ENCODE data around the gene TOM1L1. TPM values are rescaled to one million over a fixed set of nuclear protein-coding genes. Genes with fewer than 3 reads are reported as not detected.
A peak's percentile ranks its signal among the peaks of the same experiment; 100 is the strongest.

Gene TOM1L1
- total RNA-seq, 1 experiment from 2014 or later, result 35.2 TPM

GRCh38 chr17:54888981-54889380, 11.7 kb upstream of the TOM1L1 start:
- in situ Hi-C loops (cut with HindIII; ENCODE audit: low pct_unique_long_range_greater_than_20kb, low sequenced_read_pairs), result no loop called here
- no peak for DNase-seq (ENCODE audit: low read depth)

GRCh38 chr17:54891176-54891821, 9.4 kb upstream of the TOM1L1 start:
- peak; percentile 54 for DNase-seq (ENCODE audit: low read depth)
- in situ Hi-C loops (cut with HindIII; ENCODE audit: low pct_unique_long_range_greater_than_20kb, low sequenced_read_pairs), result no loop called here

- no peak for DNase-seq (ENCODE audit: low read depth)
- in situ Hi-C loops (cut with HindIII; ENCODE audit: low pct_unique_long_range_greater_than_20kb, low sequenced_read_pairs), result no loop called here
Observed at GRCh38 chr17:54892360-54892759, 8.3 kb upstream of the TOM1L1 start.

GRCh38 chr17:54898576-54898975, 2.1 kb upstream of the TOM1L1 start:
- DNase-seq (ENCODE audit: low read depth), result no peak

GRCh38 chr17:54899201-54899600, 1.5 kb upstream of the TOM1L1 start:
- in situ Hi-C loops (cut with HindIII; ENCODE audit: low pct_unique_long_range_greater_than_20kb, low sequenced_read_pairs), result no loop called here
- no peak for DNase-seq (ENCODE audit: low read depth)

More at GRCh38 chr17:54898576-54898975, 2.1 kb upstream of the TOM1L1 start:
- in situ Hi-C loops (cut with HindIII; ENCODE audit: low pct_unique_long_range_greater_than_20kb, low sequenced_read_pairs), result no loop called here

GRCh38 chr17:54899721-54900456, 763 bp upstream of the TOM1L1 start:
- no peak for DNase-seq (ENCODE audit: low read depth)
- in situ Hi-C loops (cut with HindIII; ENCODE audit: low pct_unique_long_range_greater_than_20kb, low sequenced_read_pairs), result no loop called here

- DNase-seq (ENCODE audit: low read depth), result peak; percentile 65
- in situ Hi-C loops (cut with HindIII; ENCODE audit: low pct_unique_long_range_greater_than_20kb, low sequenced_read_pairs), result no loop called here
Observed at GRCh38 chr17:54901230-54901822, 674 bp downstream of the TOM1L1 start.

GRCh38 chr17:54902017-54902416, 1.4 kb downstream of the TOM1L1 start:
- no peak for DNase-seq (ENCODE audit: low read depth)
- in situ Hi-C loops (cut with HindIII; ENCODE audit: low pct_unique_long_range_greater_than_20kb, low sequenced_read_pairs), result no loop called here

GRCh38 chr17:54902611-54903010, 2.0 kb downstream of the TOM1L1 start:
- in situ Hi-C loops (cut with HindIII; ENCODE audit: low pct_unique_long_range_greater_than_20kb, low sequenced_read_pairs), result no loop called here
- no peak for DNase-seq (ENCODE audit: low read depth)

- peak; percentile 79 for DNase-seq (ENCODE audit: low read depth)
- in situ Hi-C loops (cut with HindIII; ENCODE audit: low pct_unique_long_range_greater_than_20kb, low sequenced_read_pairs), result no loop called here
Observed at GRCh38 chr17:54903375-54903774, 2.7 kb downstream of the TOM1L1 start.

- in situ Hi-C loops (cut with HindIII; ENCODE audit: low pct_unique_long_range_greater_than_20kb, low sequenced_read_pairs), result no loop called here
- no peak for DNase-seq (ENCODE audit: low read depth)
Observed at GRCh38 chr17:54906683-54907082, 6.0 kb downstream of the TOM1L1 start.

- DNase-seq (ENCODE audit: low read depth), result no peak
- in situ Hi-C loops (cut with HindIII; ENCODE audit: low pct_unique_long_range_greater_than_20kb, low sequenced_read_pairs), result no loop called here
Observed at GRCh38 chr17:54907376-54907775, 6.7 kb downstream of the TOM1L1 start.

GRCh38 chr17:54909766-54910165, 9.1 kb downstream of the TOM1L1 start:
- DNase-seq (ENCODE audit: low read depth), result no peak
- in situ Hi-C loops (cut with HindIII; ENCODE audit: low pct_unique_long_range_greater_than_20kb, low sequenced_read_pairs), result no loop called here

- in situ Hi-C loops (cut with HindIII; ENCODE audit: low pct_unique_long_range_greater_than_20kb, low sequenced_read_pairs), result no loop called here
- no peak for DNase-seq (ENCODE audit: low read depth)
Observed at GRCh38 chr17:54916721-54917120, 16.1 kb downstream of the TOM1L1 start.

- in situ Hi-C loops (cut with HindIII; ENCODE audit: low pct_unique_long_range_greater_than_20kb, low sequenced_read_pairs), result no loop called here
Observed at GRCh38 chr17:54919425-54919824, 18.8 kb downstream of the TOM1L1 start.

GRCh38 chr17:54920819-54921218, 20.2 kb downstream of the TOM1L1 start:
- no peak for DNase-seq (ENCODE audit: low read depth)
- in situ Hi-C loops (cut with HindIII; ENCODE audit: low pct_unique_long_range_greater_than_20kb, low sequenced_read_pairs), result no loop called here

More at GRCh38 chr17:54919425-54919824, 18.8 kb downstream of the TOM1L1 start:
- no peak for DNase-seq (ENCODE audit: low read depth)

- no peak for DNase-seq (ENCODE audit: low read depth)
- in situ Hi-C loops (cut with HindIII; ENCODE audit: low pct_unique_long_range_greater_than_20kb, low sequenced_read_pairs), result no loop called here
Observed at GRCh38 chr17:54924405-54924804, 23.8 kb downstream of the TOM1L1 start.

- DNase-seq (ENCODE audit: low read depth), result no peak
- in situ Hi-C loops (cut with HindIII; ENCODE audit: low pct_unique_long_range_greater_than_20kb, low sequenced_read_pairs), result no loop called here
Observed at GRCh38 chr17:54927525-54927924, 26.9 kb downstream of the TOM1L1 start.

GRCh38 chr17:54932711-54933110, 32.1 kb downstream of the TOM1L1 start:
- DNase-seq (ENCODE audit: low read depth), result no peak
- in situ Hi-C loops (cut with HindIII; ENCODE audit: low pct_unique_long_range_greater_than_20kb, low sequenced_read_pairs), result no loop called here
